HepG2 (cell line): ENCODE results near the gene DGAT2. TPM values are rescaled to one million over a fixed set of nuclear protein-coding genes. Genes with fewer than 3 reads are reported as not detected.

Source experiments
- EHMT2 ChIP-seq: fragments of 200-600 bp; sonication (generic); IDR thresholded peaks from 2 replicates; pipeline ENCODE4 v1.7.0; 2017; ENCODE audit warnings: antibody characterized with exemption, low read depth, low read length, borderline replicate concordance
- KAT7 ChIP-seq: IDR thresholded peaks from 2 replicates; pipeline ENCODE4 v1.6.1; 2018; ENCODE audit warnings: borderline replicate concordance, missing compliant biosample characterization
- KDM1A ChIP-seq: IDR thresholded peaks from 2 replicates; pipeline ENCODE4 v1.6.1; 2016; ENCODE audit warnings: missing compliant biosample characterization
- NFYC ChIP-seq: IDR thresholded peaks from 2 replicates; pipeline ENCODE4 v1.6.1; 2016; ENCODE audit warnings: missing genetic modification reagents, missing compliant biosample characterization
- RARA ChIP-seq: IDR thresholded peaks from 2 replicates; pipeline ENCODE4 v1.6.1; 2016; ENCODE audit warnings: missing genetic modification reagents, missing compliant biosample characterization
- RBM22 ChIP-seq: fragments of 200-400 bp; formaldehyde crosslinking; optimal IDR thresholded peaks from 2 replicates; pipeline ENCODE3; 2017; ENCODE audit warnings: mild to moderate bottlenecking, low read length, moderate library complexity
- SNRNP70 ChIP-seq: fragments of 200-400 bp; formaldehyde crosslinking; IDR thresholded peaks from 2 replicates; pipeline ENCODE4 v1.6.1; 2017; ENCODE audit warnings: mild to moderate bottlenecking, low read depth, low read length, moderate library complexity
- TOPORS ChIP-seq: sonication (generic); formaldehyde crosslinking; IDR thresholded peaks from 2 replicates; pipeline ENCODE4 v1.8.0; 2023; ENCODE audit warnings: mild to moderate bottlenecking, missing genetic modification reagents
- ZNF205 ChIP-seq: IDR thresholded peaks from 2 replicates; pipeline ENCODE4 v1.6.1; 2018; ENCODE audit warnings: missing biosample characterization, missing genetic modification reagents
- ZNF232 ChIP-seq: sonication (generic); formaldehyde crosslinking; IDR thresholded peaks from 2 replicates; pipeline ENCODE4 v1.4.0; 2020; ENCODE audit warnings: missing genetic modification reagents, borderline replicate concordance
- ZNF264 ChIP-seq: sonication (generic); formaldehyde crosslinking; IDR thresholded peaks from 2 replicates; pipeline ENCODE4 v1.4.0; 2020; ENCODE audit warnings: missing genetic modification reagents
- ZNF713 ChIP-seq: sonication (generic); formaldehyde crosslinking; IDR thresholded peaks from 2 replicates; pipeline ENCODE4 v1.4.0; 2020; ENCODE audit warnings: mild to moderate bottlenecking, missing genetic modification reagents
- polyA plus RNA-seq, 8 experiments: library from polyadenylated mRNA; depleted of rRNA in 3 of 8; stranded (reverse) in 7 of 8; unstranded in 1 of 8; fragments of >200 nt; fragmentation: Illumina TruSeq in 4 of 8; extraction: Trizol in 4 of 8; gene quantifications; 2 replicates each; pipeline versions ENCODE4 v1.2.1 to v1.2.3, GENCODE V29; 2011 to 2016; ENCODE audit warnings: low read depth in 4 of 8, missing spikeins in 1 of 8, mixed read lengths in 1 of 8; ENCODE audit not compliant: insufficient read depth in 1 of 8
- total RNA-seq, 5 experiments: library from RNA; depleted of rRNA; stranded (reverse); fragments of >200 nt; fragmentation: Illumina TruSeq; extraction: Trizol; gene quantifications; 2 replicates each; pipeline ENCODE4 v1.2.3, GENCODE V29; 2016; ENCODE audit warnings: low read depth in 1 of 5
- TF ChIP-seq, protein P1 (sequence below): sonication (generic); formaldehyde crosslinking; IDR thresholded peaks from 2 replicates; pipeline ENCODE4; 2020; ENCODE audit warnings: missing genetic modification reagents, mild to moderate bottlenecking, borderline replicate concordance
- TF ChIP-seq, protein P2 (sequence below): fragments of 450-650 bp; IDR thresholded peaks from 2 replicates; pipeline ENCODE4 v1.6.1; 2017; ENCODE audit warnings: mild to moderate bottlenecking
- TF ChIP-seq, protein P3 (sequence below): sonication (generic); formaldehyde crosslinking; IDR thresholded peaks from 2 replicates; pipeline ENCODE4 v1.9.0; 2021; ENCODE audit warnings: missing genetic modification reagents, borderline replicate concordance
- TF ChIP-seq, protein P4 (sequence below): sonication (generic); formaldehyde crosslinking; IDR thresholded peaks from 2 replicates; pipeline ENCODE4 v1.4.0; 2020; ENCODE audit warnings: missing genetic modification reagents
- TF ChIP-seq, protein P5 (sequence below): sonication (generic); formaldehyde crosslinking; IDR thresholded peaks from 2 replicates; pipeline ENCODE4 v1.4.0; 2020; ENCODE audit warnings: missing genetic modification reagents

Gene DGAT2
- total and polyA plus RNA-seq, 2 of the 13 experiments (the other 11 are each of a cell fraction or from before 2014, with no cell fraction given), result 39.0 to 65.6 TPM

DNA sequence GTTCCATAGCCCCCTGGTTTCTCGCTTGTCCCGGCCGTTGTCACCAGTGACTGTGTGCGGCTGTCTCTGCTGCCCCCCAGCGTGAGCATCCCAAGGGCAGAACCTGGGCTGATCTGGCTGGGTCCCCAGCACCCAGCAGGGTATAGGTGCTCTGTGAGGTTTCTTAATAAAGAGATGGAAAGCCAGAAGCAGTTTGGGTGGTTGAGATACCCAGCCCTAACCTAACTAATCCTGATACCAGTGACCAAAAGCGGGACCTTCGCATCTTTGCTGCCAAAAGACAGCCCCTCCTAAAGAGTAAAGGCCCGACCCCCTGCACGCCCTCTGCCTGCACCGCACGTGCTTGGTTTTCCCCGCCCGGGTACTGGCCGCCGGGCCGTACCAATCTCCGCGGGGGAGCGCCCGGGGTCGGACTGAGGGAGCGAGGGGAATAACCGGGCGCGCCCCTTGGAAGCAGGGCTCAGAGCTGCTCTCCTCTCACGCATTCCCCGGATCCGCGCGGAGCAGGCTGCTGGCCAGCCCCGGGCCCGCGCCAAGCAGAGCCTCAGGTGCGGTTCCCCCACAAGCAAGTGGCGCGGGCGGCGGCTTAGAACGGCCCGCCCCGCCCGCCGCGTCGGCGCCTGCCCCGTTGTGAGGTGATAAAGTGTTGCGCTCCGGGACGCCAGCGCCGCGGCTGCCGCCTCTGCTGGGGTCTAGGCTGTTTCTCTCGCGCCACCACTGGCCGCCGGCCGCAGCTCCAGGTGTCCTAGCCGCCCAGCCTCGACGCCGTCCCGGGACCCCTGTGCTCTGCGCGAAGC lies at the start of gene DGAT2 (continued):
- TF ChIP-seq ZNF713 (CRISPR knock-in tag) (no peak), TOPORS (CRISPR knock-in tag) (peak; percentile 86; the same call in 1 of the 2 replicates), ZNF205 (no peak), RARA (CRISPR knock-in tag) (no peak; the same call in 1 of the 2 replicates), RBM22 (no peak), ZNF232 (peak; percentile 94; the same call in 1 of the 2 replicates), SNRNP70 (no peak), EHMT2 (no peak), NFYC (CRISPR knock-in tag) (no peak), ZNF264 (CRISPR knock-in tag) (peak; percentile 78), KAT7 (CRISPR knock-in tag) (peak; percentile 54; the same call in 1 of the 2 replicates), KDM1A (CRISPR knock-in tag) (0 out of 2 replicates have a peak, but pooled peaks have one; percentile 5)
- TF ChIP-seq, protein P1, sequence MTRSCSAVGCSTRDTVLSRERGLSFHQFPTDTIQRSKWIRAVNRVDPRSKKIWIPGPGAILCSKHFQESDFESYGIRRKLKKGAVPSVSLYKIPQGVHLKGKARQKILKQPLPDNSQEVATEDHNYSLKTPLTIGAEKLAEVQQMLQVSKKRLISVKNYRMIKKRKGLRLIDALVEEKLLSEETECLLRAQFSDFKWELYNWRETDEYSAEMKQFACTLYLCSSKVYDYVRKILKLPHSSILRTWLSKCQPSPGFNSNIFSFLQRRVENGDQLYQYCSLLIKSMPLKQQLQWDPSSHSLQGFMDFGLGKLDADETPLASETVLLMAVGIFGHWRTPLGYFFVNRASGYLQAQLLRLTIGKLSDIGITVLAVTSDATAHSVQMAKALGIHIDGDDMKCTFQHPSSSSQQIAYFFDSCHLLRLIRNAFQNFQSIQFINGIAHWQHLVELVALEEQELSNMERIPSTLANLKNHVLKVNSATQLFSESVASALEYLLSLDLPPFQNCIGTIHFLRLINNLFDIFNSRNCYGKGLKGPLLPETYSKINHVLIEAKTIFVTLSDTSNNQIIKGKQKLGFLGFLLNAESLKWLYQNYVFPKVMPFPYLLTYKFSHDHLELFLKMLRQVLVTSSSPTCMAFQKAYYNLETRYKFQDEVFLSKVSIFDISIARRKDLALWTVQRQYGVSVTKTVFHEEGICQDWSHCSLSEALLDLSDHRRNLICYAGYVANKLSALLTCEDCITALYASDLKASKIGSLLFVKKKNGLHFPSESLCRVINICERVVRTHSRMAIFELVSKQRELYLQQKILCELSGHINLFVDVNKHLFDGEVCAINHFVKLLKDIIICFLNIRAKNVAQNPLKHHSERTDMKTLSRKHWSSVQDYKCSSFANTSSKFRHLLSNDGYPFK, result peak; percentile 75; the same call in 1 of the 2 replicates
- TF ChIP-seq, protein P2, sequence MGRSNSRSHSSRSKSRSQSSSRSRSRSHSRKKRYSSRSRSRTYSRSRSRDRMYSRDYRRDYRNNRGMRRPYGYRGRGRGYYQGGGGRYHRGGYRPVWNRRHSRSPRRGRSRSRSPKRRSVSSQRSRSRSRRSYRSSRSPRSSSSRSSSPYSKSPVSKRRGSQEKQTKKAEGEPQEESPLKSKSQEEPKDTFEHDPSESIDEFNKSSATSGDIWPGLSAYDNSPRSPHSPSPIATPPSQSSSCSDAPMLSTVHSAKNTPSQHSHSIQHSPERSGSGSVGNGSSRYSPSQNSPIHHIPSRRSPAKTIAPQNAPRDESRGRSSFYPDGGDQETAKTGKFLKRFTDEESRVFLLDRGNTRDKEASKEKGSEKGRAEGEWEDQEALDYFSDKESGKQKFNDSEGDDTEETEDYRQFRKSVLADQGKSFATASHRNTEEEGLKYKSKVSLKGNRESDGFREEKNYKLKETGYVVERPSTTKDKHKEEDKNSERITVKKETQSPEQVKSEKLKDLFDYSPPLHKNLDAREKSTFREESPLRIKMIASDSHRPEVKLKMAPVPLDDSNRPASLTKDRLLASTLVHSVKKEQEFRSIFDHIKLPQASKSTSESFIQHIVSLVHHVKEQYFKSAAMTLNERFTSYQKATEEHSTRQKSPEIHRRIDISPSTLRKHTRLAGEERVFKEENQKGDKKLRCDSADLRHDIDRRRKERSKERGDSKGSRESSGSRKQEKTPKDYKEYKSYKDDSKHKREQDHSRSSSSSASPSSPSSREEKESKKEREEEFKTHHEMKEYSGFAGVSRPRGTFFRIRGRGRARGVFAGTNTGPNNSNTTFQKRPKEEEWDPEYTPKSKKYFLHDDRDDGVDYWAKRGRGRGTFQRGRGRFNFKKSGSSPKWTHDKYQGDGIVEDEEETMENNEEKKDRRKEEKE, result no peak
- TF ChIP-seq, protein P3, sequence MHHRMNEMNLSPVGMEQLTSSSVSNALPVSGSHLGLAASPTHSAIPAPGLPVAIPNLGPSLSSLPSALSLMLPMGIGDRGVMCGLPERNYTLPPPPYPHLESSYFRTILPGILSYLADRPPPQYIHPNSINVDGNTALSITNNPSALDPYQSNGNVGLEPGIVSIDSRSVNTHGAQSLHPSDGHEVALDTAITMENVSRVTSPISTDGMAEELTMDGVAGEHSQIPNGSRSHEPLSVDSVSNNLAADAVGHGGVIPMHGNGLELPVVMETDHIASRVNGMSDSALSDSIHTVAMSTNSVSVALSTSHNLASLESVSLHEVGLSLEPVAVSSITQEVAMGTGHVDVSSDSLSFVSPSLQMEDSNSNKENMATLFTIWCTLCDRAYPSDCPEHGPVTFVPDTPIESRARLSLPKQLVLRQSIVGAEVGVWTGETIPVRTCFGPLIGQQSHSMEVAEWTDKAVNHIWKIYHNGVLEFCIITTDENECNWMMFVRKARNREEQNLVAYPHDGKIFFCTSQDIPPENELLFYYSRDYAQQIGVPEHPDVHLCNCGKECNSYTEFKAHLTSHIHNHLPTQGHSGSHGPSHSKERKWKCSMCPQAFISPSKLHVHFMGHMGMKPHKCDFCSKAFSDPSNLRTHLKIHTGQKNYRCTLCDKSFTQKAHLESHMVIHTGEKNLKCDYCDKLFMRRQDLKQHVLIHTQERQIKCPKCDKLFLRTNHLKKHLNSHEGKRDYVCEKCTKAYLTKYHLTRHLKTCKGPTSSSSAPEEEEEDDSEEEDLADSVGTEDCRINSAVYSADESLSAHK (CRISPR knock-in tag), result peak; percentile 56
- TF ChIP-seq, protein P4, sequence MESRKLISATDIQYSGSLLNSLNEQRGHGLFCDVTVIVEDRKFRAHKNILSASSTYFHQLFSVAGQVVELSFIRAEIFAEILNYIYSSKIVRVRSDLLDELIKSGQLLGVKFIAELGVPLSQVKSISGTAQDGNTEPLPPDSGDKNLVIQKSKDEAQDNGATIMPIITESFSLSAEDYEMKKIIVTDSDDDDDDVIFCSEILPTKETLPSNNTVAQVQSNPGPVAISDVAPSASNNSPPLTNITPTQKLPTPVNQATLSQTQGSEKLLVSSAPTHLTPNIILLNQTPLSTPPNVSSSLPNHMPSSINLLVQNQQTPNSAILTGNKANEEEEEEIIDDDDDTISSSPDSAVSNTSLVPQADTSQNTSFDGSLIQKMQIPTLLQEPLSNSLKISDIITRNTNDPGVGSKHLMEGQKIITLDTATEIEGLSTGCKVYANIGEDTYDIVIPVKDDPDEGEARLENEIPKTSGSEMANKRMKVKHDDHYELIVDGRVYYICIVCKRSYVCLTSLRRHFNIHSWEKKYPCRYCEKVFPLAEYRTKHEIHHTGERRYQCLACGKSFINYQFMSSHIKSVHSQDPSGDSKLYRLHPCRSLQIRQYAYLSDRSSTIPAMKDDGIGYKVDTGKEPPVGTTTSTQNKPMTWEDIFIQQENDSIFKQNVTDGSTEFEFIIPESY (CRISPR knock-in tag), result no peak
- TF ChIP-seq, protein P5, sequence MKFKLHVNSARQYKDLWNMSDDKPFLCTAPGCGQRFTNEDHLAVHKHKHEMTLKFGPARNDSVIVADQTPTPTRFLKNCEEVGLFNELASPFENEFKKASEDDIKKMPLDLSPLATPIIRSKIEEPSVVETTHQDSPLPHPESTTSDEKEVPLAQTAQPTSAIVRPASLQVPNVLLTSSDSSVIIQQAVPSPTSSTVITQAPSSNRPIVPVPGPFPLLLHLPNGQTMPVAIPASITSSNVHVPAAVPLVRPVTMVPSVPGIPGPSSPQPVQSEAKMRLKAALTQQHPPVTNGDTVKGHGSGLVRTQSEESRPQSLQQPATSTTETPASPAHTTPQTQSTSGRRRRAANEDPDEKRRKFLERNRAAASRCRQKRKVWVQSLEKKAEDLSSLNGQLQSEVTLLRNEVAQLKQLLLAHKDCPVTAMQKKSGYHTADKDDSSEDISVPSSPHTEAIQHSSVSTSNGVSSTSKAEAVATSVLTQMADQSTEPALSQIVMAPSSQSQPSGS, result no peak; the same call in 1 of the 2 replicates
